Upper lobe of right lung (tissue), 1 donor: ENCODE measurements around the gene ZNF302. TPM values are rescaled to one million over a fixed set of nuclear protein-coding genes. Genes with fewer than 3 reads are reported as not detected.

Experiments used
- ATAC-seq: fragments of 200-7000 bp; cut with Tn5 transposase; one replicate; pipeline ENCODE4 v1.9.1; 2020; ENCODE audit warnings: mild to moderate bottlenecking, moderate library complexity
- DNase-seq: peaks from one replicate; pipeline ENCODE4 v3.0.0-alpha.2; 2020
- H3K27ac ChIP-seq: fragments of 200-600 bp; one replicate; pipeline ENCODE4 v1.8.0; 2022
- H3K27me3 ChIP-seq: fragments of 200-600 bp; one replicate; pipeline ENCODE4 v1.8.0; 2022; ENCODE audit warnings: mild to moderate bottlenecking
- H3K36me3 ChIP-seq: fragments of 200-600 bp; one replicate; pipeline ENCODE4 v1.8.0; 2022
- H3K4me1 ChIP-seq: fragments of 200-600 bp; one replicate; pipeline ENCODE4 v1.8.0; 2022
- H3K4me3 ChIP-seq: fragments of 200-600 bp; one replicate; pipeline ENCODE4 v1.8.0; 2022; ENCODE audit warnings: mild to moderate bottlenecking
- H3K9me3 ChIP-seq: fragments of 200-600 bp; one replicate; pipeline ENCODE4 v1.8.0; 2022
- CTCF ChIP-seq: fragments of 200-600 bp; IDR thresholded peaks from one replicate; pipeline ENCODE4 v1.8.0; 2022; ENCODE audit warnings: antibody characterized with exemption
- intact Hi-C: fragments of 100-400 bp; cut with DNase I; formaldehyde crosslinking; loops from one replicate; pipeline ENCODE4 v1.11.0; 2022
- total RNA-seq: library from RNA; stranded (reverse); fragmentation: NEBNext Ultra II Directional; extraction: Animal tissue kit (Norgen Biotek cat#: 25700); gene quantifications from one replicate; pipeline ENCODE4 v1.2.1, GENCODE V29; 2021
- donor health status: DM: no; HTN: yes; CAD: no; lungs with severe emphysema.

ZNF302 gene
- total RNA-seq, 1 donor from 2014 or later = 28.2 TPM

- H3K9me3 ChIP-seq = no peaks in the 10 kb centered on the region
- TF ChIP-seq CTCF = no peak
- H3K27me3 ChIP-seq = no peaks in the 10 kb centered on the region
- peaks cover 12% of the 10 kb centered on the region for H3K36me3 ChIP-seq
- no peak for ATAC-seq
- H3K4me1 ChIP-seq = peaks cover 14% of the 10 kb centered on the region
- no peak overlapping the region for H3K27ac ChIP-seq
- no peak overlapping the region for H3K4me3 ChIP-seq
- intact Hi-C loops = no loop called here
- DNase-seq = no peak
Observed at GRCh38 chr19:34675250-34675649, 2.2 kb upstream of the ZNF302 start.

- no peak for TF ChIP-seq CTCF
- ATAC-seq (no peak), DNase-seq (no peak)
- no peak overlapping the region for H3K27ac ChIP-seq
- H3K9me3 ChIP-seq = peaks cover 3% of the 10 kb centered on the region
- H3K4me1 ChIP-seq = peaks cover 14% of the 10 kb centered on the region
- peaks cover 18% of the 10 kb centered on the region for H3K36me3 ChIP-seq
- H3K4me3 ChIP-seq = no peak overlapping the region
- intact Hi-C loops = no loop called here
- H3K27me3 ChIP-seq = no peaks in the 10 kb centered on the region
Observed at GRCh38 chr19:34675919-34676318, 1.6 kb upstream of the ZNF302 start.

- TF ChIP-seq CTCF = no peak
- Histone ChIP-seq H3K27me3 (no peaks in the 10 kb centered on the region), H3K9me3 (peaks cover 13% of the 10 kb centered on the region), H3K36me3 (peaks cover 25% of the 10 kb centered on the region), H3K27ac (peak within 1 kb of the TSS; percentile 100), H3K4me1 (peaks cover 14% of the 10 kb centered on the region), H3K4me3 (peak within 1 kb of the TSS; percentile 85)
- ATAC-seq (peak; percentile 83), DNase-seq (no peak)
- intact Hi-C loops = no loop called here
Observed at GRCh38 chr19:34676697-34677385, 637 bp upstream of the ZNF302 start, which contains the start of gene SCGB2B2. TSS of gene SCGB2B2 (minus strand) at chr19:34677159. CDS start at chr19:34594563, 82,596 bp downstream.

- no peak for TF ChIP-seq CTCF
- intact Hi-C loops = no loop called here
- H3K27me3 ChIP-seq = no peaks in the 10 kb centered on the region
Observed at GRCh38 chr19:34678085-34678412, 571 bp downstream of the ZNF302 start.

GRCh38 chr19:34678421-34678820 is 943 bp downstream of the ZNF302 start:
- peaks cover 41% of the 10 kb centered on the region for H3K36me3 ChIP-seq
- DNase-seq (no peak), ATAC-seq (no peak)
- intact Hi-C loops = no loop called here
- H3K4me3 ChIP-seq = peak overlapping the region; percentile 85
- peaks cover 21% of the 10 kb centered on the region for H3K9me3 ChIP-seq
- H3K27ac ChIP-seq = peak overlapping the region; percentile 100
- peaks cover 14% of the 10 kb centered on the region for H3K4me1 ChIP-seq
- TF ChIP-seq CTCF = no peak
- no peaks in the 10 kb centered on the region for H3K27me3 ChIP-seq

More at GRCh38 chr19:34678085-34678412, 571 bp downstream of the ZNF302 start:
- H3K9me3 ChIP-seq = peaks cover 17% of the 10 kb centered on the region
- H3K4me1 ChIP-seq = peaks cover 14% of the 10 kb centered on the region
- ATAC-seq (no peak), DNase-seq (no peak)
- peak overlapping the region; percentile 100 for H3K27ac ChIP-seq
- peaks cover 37% of the 10 kb centered on the region for H3K36me3 ChIP-seq
- peak overlapping the region; percentile 85 for H3K4me3 ChIP-seq
